Measurements from ENCODE around the gene TCTN1.
"Not testable (repeated sequence)": the region's sequence is repeated elsewhere in the genome, so short reads cannot be mapped to it uniquely, and the experiment has no call there.

TCTN1 gene

DNA sequence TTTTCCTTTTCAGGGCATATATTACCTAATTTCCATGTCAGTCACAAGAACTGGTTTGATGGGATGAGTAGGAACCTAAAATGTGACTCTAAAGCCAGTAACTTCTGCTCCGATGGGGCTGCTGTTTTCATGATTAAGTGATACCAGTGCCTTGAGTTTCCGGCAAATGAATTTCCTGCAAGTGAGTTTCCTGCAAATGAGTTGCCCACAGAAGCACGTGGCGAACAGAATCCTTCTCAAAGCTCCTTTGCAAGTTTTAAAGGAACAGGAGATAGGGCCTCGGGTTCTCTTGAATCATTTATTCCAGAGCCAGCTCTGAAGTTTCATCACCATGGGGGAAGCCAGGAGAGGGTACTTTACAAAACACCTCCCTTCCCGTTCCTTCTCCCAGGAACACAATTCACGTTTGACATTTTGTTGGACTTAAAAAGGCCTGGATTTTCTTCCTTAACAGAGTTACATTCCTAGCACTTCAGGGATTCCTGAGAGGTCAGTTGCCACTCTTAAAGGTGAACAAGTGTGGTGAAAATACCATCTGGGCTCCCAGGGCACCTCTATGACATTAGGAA lies 28.6 kb upstream of the TCTN1 start:
- DNase-seq (ENCODE audit: low spot score): no peak

GRCh38 chr12:110587102-110587501 lies 26.8 kb upstream of the TCTN1 start:
- DNase-seq (ENCODE audit: low spot score): not testable (repeated sequence)

DNA sequence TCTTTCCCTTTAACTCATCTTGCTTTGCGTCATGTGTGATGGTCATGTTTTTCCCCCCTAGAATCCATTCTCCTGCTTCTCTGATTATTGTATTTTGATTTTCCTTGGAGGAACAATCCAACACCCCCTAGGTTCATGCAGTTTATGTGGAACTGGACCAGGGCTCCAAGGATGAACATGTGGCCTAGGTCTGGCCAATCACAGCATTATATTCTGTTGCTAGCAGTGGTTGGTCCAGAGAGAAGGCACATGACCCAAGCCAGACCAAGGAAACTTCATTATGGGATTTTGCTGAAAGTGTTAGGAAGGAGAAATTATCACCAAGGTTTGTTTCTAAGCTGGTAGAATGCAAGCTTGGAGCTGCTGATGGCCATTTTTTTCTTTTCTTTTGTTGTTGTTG lies 23.9 kb upstream of the TCTN1 start:
- no peak for DNase-seq (ENCODE audit: low spot score)

- DNase-seq (ENCODE audit: low spot score): no peak
These were observed 23.1 kb upstream of the TCTN1 start for GRCh38 chr12:110590806-110591326.

DNA sequence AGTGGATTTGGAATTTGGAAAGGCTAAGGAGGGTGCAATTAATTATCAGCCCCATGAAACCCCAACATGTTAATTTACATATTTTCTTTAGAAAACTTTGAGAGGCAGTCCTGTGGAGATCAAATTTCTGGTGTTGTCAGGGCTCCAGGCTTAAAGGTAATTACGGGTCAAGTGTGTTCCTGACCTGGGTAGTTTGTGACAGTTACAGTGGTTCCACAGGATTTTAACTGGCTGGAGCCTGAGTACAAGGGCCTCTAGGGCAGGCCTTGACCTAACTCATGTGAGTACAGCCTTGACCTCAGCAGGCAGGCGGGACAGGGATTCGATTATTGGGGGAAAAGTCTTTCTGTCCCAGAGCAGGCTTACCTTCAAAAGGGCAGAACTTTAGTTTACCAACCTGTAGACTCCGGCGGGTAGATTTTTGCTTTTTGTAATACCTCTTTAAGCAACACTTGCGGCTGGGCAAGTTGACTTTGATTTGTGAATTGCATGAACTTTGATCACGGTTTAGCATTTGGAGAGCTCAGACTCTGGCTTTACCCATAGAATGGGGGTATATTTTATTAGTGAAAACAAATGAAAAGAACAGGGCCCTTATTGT lies 22.4 kb upstream of the TCTN1 start:
- no peak for DNase-seq (ENCODE audit: low spot score)

- DNase-seq (ENCODE audit: low spot score): no peak
These were observed 21.9 kb upstream of the TCTN1 start for GRCh38 chr12:110592078-110592477.

DNA sequence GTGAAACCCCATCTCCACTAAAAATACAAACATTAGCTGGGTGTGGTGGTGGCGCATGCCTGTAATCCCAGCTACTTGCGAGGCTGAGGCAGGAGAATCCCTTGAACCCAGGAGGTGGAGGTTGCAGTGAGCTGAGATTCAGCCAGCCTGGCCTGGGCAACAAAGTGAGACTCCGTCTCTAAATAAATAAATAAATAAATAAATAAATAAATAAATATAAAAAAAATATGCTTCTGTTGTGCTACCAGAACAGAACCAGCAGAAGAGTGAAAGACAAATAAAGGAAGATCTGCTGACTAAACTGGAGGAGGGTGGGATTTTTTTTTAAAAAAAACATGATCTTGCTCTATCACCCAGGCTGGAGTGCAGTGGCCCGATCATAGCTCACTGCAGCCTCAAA lies 21.0 kb upstream of the TCTN1 start:
- not testable (repeated sequence) for DNase-seq (ENCODE audit: low spot score)

DNA sequence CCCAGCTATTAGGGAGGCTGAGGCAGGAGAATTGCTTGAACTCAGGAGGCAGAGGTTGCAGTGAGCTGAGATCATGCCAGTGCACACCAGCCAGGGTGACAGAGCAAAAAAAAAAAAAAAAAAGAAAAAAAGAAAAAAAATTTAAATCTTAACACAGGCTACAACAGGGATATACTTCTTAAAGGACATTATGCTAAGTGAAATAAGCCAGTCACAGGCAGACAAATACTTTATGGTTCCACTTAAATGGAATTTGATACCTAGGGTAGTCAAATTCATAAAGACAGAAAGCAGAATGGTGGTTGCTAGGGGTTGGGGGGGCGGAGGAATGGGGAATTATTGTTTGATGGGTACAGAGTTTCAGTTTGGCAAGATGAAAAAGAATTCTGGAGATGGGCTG lies 16.0 kb upstream of the TCTN1 start:
- DNase-seq (ENCODE audit: low spot score): no peak

GRCh38 chr12:110599334-110599733 lies 14.6 kb upstream of the TCTN1 start:
- DNase-seq (ENCODE audit: low spot score): no peak

DNA sequence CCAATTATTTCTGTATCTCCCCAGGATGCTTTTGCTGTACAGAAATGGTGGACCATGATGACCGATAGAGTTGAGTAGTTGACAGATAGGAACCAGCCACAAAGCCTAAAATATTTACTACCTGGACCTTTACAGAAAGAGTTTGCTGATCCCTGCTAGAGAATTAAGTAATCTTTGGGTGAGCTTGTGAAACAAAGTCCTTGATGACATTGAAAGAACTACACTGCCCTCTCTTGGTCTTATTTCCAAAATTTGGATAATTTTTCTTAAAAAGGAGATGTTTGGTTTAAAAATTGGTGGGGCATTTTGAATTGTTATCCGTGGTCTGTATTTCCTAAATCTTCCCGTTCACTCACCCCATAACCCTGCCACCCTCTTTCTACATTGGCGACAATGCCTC lies 13.7 kb upstream of the TCTN1 start:
- peak; percentile 72 for DNase-seq (ENCODE audit: low spot score)

GRCh38 chr12:110602085-110602814 lies 11.7 kb upstream of the TCTN1 start:
- peak; percentile 72 for DNase-seq (ENCODE audit: low spot score)

DNA sequence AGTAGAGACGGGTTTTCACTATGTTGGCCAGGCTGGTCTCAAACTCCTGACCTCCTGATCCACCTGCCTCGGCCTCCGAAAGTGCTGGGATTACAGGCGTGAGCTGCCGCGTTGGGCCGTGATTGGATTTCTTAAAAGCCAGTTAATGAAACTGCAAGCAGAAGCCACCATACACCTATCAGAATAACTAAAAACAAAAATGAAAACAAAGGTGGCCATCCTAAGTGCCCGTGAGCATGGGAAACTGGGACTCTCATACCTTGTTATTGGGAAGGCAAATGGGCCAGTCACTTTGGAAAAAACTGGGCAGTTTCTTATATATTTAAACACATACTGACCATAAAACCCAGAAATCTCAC lies 7.7 kb upstream of the TCTN1 start:
- no peak for DNase-seq (ENCODE audit: low spot score)

- no peak for DNase-seq (ENCODE audit: low spot score)
These were observed 708 bp upstream of the TCTN1 start for GRCh38 chr12:110613071-110613770.

- no peak for DNase-seq (ENCODE audit: low spot score)
These were observed 1.2 kb downstream of the TCTN1 start for GRCh38 chr12:110615171-110615570.

- DNase-seq (ENCODE audit: low spot score): no peak
These were observed 2.7 kb downstream of the TCTN1 start for GRCh38 chr12:110616471-110617115.

DNA sequence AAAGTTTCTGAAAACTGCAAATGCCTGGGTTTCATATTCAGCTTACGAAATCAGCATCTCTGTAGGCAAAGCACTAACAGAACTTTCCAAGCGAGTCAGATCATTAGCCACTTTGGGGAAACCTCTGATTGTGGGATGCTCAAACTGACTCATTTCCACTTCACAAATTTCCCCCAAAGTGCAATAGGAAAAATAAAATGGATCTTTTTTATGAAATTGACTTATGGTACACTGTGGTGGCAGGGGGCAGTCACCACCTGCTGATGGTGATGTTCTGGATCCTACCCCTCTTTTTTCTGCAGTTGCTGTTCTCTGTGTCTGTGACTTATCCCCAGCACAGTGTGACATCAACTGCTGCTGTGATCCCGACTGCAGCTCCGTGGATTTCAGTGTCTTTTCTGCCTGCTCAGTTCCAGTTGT lies 5.6 kb downstream of the TCTN1 start:
- DNase-seq (ENCODE audit: low spot score): no peak

- no peak for DNase-seq (ENCODE audit: low spot score)
These were observed 8.7 kb downstream of the TCTN1 start for GRCh38 chr12:110622582-110622981.

DNA sequence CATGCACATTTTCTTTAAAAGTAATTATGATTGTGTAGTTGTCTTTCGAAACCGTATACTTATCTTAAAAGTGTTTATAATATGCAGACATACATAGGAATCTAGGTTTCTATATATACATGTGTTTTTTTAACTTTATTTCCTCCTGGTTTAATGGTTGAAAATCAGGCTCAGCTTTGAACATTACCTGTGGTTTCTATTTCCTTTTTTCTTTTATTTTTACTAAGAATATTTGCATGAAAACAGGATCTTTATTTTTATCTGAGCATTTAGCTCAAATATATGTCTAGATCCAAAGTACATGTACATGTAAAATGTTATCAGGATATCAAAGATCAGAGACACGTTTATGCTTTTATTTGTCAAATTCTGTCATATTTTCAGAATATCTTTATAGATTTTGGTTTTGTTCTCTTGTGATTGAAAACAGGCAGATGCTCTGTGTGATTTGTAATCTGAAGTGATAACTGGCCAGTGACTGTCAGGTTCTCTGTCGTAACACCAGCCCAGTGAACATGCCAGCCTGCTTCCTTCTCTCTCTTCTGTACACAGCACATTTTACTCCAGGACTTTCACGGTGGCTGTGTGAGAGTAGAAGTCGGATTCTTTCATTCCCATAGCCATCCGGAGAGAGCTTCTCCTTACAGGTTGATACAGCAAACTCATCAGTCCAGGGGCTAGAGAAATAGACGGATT lies 13.7 kb downstream of the TCTN1 start:
- DNase-seq (ENCODE audit: low spot score): no peak

- no peak for DNase-seq (ENCODE audit: low spot score)
These were observed 21.1 kb downstream of the TCTN1 start for GRCh38 chr12:110635055-110635454.

DNA sequence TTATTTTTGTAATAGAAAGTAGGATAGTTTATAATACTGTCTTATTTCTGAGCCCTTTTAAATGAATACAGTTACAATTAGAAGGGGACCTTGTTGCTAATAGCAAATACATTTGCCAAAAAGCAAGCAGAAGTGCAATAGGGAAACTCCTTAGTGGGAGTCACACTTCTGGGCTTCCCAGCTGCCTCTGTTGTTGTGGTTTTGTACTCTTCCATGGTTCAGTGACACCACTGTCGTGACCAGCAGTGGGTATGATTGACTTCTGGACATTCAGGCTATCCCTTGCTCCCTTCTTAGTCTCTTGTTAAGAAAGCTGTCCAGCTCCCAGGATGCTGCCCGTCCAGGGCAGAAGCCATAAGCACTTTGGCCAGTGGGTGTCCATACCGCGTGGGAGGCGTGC lies 22.6 kb downstream of the TCTN1 start:
- no peak for DNase-seq (ENCODE audit: low spot score)

- DNase-seq (ENCODE audit: low spot score): no peak
These were observed 24.0 kb downstream of the TCTN1 start for GRCh38 chr12:110637869-110638441.
